ENCODE results near the gene PKIG. TPM values are rescaled to one million over a fixed set of nuclear protein-coding genes. Genes with fewer than 3 reads are reported as not detected.
"Not testable (repeated sequence)": the region's sequence is repeated elsewhere in the genome, so short reads cannot be mapped to it uniquely, and the experiment has no call there.

The PKIG gene
- total RNA-seq, 4 donors from 2014 or later, result 78.2 to 108 (median 91.5) TPM

DNA sequence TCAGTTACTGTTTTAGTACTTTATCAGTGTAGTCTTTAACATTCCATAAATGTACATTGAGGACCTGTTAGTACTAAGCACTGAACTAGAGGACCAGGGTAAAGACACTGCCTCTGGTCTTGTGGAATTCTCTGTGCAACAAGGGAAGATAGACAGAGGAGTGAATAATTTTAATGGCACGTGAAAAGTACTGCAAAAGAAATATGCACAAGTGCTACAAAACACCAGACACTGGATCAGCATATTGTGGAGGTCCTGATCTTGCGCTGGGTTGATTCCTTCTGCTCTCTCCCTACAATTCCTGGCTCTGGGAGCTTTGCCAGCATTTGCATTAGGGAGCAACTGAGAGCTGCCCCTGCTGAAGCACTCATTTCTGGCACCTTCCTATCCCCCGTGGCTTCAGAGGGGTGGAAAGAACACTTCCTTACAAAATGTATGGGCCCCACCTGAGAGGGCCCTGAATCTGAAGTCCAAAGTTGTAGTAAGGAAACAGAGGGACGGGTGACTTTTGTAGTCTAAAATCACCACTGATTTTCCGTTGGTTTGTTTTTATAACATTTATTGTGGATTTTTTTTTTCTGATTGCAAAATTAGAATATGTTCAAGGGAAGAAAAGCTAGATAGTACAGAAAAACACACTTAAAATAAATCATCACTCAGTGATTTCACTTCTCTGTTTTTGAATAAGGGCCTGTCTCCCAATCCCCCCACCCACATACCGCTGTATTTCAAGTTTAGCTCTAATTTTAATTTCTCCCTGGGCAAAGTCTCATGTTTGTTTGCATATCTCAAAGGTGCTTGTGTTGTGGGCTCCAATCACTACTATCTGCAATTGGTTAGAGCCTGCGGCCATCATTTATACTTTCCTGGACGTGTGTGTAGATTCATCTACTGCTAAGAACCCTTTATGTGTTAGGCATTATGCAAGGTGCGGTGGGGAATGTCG, 4.9 kb downstream of the PKIG start:
- TF ChIP-seq, protein P1, sequence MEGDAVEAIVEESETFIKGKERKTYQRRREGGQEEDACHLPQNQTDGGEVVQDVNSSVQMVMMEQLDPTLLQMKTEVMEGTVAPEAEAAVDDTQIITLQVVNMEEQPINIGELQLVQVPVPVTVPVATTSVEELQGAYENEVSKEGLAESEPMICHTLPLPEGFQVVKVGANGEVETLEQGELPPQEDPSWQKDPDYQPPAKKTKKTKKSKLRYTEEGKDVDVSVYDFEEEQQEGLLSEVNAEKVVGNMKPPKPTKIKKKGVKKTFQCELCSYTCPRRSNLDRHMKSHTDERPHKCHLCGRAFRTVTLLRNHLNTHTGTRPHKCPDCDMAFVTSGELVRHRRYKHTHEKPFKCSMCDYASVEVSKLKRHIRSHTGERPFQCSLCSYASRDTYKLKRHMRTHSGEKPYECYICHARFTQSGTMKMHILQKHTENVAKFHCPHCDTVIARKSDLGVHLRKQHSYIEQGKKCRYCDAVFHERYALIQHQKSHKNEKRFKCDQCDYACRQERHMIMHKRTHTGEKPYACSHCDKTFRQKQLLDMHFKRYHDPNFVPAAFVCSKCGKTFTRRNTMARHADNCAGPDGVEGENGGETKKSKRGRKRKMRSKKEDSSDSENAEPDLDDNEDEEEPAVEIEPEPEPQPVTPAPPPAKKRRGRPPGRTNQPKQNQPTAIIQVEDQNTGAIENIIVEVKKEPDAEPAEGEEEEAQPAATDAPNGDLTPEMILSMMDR (IDR thresholded peaks at IDR 0.05), result no peak
- peaks cover 0 to 27% (median 0%) of the 10 kb centered on the region in 3 donors for H3K36me3 ChIP-seq
- peak overlapping the region in 1 of 4 donors; percentile 50 for H3K27ac ChIP-seq
- WGBS, 2 donors, result 66 to 68% methylated on average over 10 of the region's 10 CpGs
- no peak overlapping the region for H3K4me3 ChIP-seq
- H3K9me3 ChIP-seq, result no peaks in the 10 kb centered on the region
- no peaks in the 10 kb centered on the region for H3K27me3 ChIP-seq
- no peak for DNase-seq (ENCODE audit: low spot score in 2 of 2)
- H3K4me1 ChIP-seq, result peaks cover 0 to 29% (median 3%) of the 10 kb centered on the region in 4 donors

DNA sequence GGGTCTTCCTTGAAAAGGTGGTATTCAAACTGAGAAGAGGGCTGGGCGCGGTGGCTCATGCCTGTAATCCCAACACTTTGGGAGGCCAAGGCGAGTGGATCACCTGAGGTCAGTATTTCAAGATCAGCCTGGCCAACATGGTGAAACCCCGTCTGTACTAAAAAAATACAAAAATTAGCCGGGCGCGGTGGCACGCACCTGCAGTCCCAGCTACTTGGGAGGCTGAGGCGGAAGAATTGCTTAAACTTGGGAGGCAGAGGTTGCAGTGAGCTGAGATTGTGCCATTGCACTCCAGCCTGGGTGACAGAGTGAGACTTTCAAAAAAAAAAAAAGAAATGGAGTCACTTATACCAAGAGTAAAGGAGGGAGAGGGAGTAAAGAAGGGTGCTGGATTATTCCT, 5.9 kb downstream of the PKIG start:
- H3K27me3 ChIP-seq; H3K27ac ChIP-seq; H3K4me3 ChIP-seq; DNase-seq (ENCODE audit: low spot score in 2 of 2); H3K9me3 ChIP-seq: not testable (repeated sequence)
- H3K36me3 ChIP-seq, result peaks cover 0 to 34% (median 0%) of the 10 kb centered on the region in 3 donors
- peaks cover 0 to 23% (median 3%) of the 10 kb centered on the region in 4 donors for H3K4me1 ChIP-seq
- 95 to 97% methylated on average over 9 of the region's 9 CpGs for WGBS, 2 donors

DNA sequence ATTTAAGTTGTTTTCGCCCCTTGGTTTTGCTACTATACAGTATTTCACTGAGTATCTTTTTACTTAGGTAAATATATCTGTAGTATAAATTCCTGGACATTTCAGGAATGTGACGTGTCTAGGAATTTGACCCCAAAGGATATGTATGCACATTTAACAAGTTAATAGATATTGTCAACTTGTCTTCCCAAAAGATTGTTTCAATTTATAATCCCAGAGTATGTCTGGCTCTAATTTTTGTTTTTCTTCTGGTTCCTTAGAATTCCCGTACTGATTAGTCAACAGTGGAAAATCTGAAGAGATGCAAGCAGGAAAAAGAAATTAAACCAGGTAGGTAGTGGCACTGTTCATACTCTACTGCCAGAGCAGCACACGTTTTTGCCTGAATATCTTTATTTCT, 7.2 kb downstream of the PKIG start:
- peaks cover 0 to 34% (median 0%) of the 10 kb centered on the region in 3 donors for H3K36me3 ChIP-seq
- no peak overlapping the region for H3K4me3 ChIP-seq
- H3K4me1 ChIP-seq, result peaks cover 0 to 28% (median 7%) of the 10 kb centered on the region in 4 donors
- no peak for DNase-seq (ENCODE audit: low spot score in 2 of 2)
- H3K27me3 ChIP-seq, result no peaks in the 10 kb centered on the region
- TF ChIP-seq, protein P1 (IDR thresholded peaks at IDR 0.05), result no peak
- TF ChIP-seq POLR2A (IDR thresholded peaks at IDR 0.05), result no peak
- no peak for TF ChIP-seq EP300 (IDR thresholded peaks at IDR 0.05)
- WGBS, 2 donors, result 84 to 87% methylated on average over 4 of the region's 4 CpGs
- H3K9me3 ChIP-seq, result no peaks in the 10 kb centered on the region
- no peak overlapping the region for H3K27ac ChIP-seq

DNA sequence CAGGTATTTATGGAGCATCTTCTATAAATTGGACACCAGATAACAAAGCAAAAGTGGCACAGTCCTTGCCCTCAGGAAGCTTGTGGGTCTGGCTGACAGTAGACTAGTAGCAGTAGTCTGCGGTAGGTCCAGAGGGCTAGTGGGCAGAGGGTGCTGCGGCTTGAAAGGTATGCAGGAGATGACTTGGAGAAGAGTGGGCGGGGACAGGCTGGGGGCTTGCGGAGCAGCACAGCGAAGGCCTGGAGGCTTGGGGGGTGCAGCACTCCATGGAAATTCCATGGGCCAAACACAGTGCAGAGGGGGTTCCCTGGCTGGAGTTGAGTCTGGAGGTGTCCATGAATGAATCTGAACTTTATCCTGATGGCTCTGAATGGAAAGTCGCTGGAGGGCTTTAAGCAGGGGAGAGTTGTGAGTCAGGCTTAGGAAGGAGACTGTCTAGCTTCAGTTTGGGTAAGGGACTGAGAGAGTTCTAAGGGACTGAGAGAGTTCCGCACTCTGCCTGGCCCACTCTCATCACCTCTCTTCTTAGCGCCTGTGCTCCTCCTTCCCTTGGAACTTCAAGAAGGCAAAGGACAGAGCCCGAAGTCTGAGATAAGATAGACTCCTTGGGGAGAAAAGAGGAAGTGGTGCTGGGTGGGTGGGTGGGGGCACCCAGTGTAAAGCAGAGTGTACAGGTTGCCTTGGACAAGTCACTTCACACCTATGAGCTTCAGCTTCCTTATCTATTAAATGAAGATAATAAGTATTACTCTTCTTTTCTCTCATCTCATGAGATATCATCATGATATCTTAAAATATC, 8.8 kb downstream of the PKIG start:
- 91 to 92% methylated on average over 9 of the region's 9 CpGs for WGBS, 2 donors
- TF ChIP-seq, protein P1 (IDR thresholded peaks at IDR 0.05), result no peak
- TF ChIP-seq EP300 (IDR thresholded peaks at IDR 0.05) (no peak), POLR2A (IDR thresholded peaks at IDR 0.05) (no peak)
- Histone ChIP-seq H3K4me1 (peaks cover 0 to 28% (median 7%) of the 10 kb centered on the region in 4 donors), H3K27me3 (no peaks in the 10 kb centered on the region), H3K27ac (no peak overlapping the region), H3K4me3 (no peak overlapping the region), H3K36me3 (peaks cover 0 to 34% (median 0%) of the 10 kb centered on the region in 3 donors), H3K9me3 (no peaks in the 10 kb centered on the region)
- DNase-seq (ENCODE audit: low spot score in 2 of 2), result no peak

DNA sequence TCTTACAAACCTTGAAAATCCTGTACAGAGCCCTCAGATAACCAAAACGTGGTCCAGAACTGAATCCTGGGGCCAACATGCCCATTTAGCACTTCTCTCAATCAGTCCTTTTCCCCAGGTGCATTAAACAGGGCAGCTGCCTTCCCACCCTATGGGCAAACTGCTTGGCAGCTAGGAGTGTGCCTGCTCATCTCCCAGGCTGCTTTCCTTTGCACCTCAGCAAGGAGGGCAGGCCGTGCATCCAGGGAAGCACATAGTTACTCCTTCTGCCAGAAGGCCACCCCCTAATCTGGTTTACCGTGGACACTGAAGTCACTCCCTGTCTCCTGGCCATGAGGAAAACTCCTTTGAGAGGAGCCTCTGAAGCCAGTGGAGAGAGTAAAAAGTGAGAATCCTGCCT, 10.0 kb downstream of the PKIG start:
- no peak overlapping the region for H3K27ac ChIP-seq
- 59 to 90% methylated on average over 2 to 3 of the region's 3 CpGs for WGBS, 2 donors
- H3K4me3 ChIP-seq, result no peak overlapping the region
- peaks cover 0 to 19% (median 5%) of the 10 kb centered on the region in 4 donors for H3K4me1 ChIP-seq
- no peaks in the 10 kb centered on the region for H3K9me3 ChIP-seq
- peaks cover 0 to 37% (median 0%) of the 10 kb centered on the region in 3 donors for H3K36me3 ChIP-seq
- TF ChIP-seq EP300 (IDR thresholded peaks at IDR 0.05), result no peak
- TF ChIP-seq, protein P1 (IDR thresholded peaks at IDR 0.05), result no peak
- no peak for TF ChIP-seq POLR2A (IDR thresholded peaks at IDR 0.05)
- H3K27me3 ChIP-seq, result no peaks in the 10 kb centered on the region
- DNase-seq (ENCODE audit: low spot score in 2 of 2), result no peak
